Embryonic facial prominence (tissue), 1 donor: ENCODE measurements around the gene PODXL.

Source experiments
- DNase-seq: peaks from one replicate; pipeline ENCODE4 v3.0.0-alpha.2; 2016; ENCODE audit errors: extremely low spot score

Gene PODXL

DNA sequence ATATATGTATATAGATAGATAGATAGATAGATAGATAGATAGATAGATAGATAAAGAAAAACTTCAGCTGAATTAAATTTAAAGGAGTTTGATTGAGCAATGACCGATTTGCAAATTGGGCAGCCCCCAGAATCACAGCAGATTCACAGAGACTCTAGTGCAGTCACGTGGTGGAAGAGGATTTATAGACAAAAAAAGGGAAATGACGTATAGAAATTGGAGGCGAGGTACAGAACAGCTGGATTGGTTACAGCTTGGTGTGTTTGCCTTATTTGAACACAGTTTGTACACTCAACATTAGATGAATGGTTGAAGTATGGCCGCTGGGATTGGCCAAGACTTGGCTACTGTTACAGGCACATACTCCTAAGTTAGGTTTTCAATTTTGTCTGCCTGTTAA lies 8.2 kb upstream of the PODXL start:
- no peak for DNase-seq

DNA sequence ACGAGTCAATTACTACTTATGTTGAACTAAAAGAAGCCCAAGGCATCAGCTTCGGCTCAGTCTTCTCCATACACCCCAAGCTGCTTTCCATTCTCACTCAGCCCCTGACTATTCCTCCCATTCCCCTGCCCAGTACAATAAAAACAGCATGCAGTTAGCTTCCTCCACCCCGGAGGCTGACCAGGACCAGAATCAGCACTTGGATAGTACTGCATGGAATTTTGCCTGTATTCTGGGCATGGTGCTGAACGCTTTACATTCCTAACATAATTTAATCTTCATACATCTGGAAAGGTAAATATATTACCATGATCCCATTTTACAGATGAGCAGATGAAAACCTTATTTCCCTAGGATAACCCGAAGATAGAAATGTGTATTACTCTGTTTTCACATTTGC lies 7.5 kb upstream of the PODXL start:
- DNase-seq, result no peak

DNA sequence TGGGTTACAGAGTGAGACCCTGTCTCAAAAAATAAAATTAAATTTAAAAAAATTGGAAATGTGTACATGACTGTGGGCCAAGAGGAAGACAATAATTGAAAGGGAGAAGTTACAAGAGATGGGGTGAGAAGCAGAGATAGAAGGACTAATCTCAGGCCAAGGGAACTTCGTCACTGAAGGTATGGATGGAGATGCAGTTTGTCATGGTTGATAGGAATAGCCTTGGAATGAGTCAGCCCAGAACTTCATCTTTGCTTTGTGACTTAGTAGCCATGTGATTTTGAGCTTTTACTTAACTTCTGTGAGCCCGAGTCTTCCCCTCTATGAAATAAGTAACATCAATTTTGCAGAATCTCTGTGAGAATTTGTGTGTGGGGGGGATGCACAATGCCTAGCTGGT lies 6.5 kb upstream of the PODXL start:
- DNase-seq, result no peak

DNA sequence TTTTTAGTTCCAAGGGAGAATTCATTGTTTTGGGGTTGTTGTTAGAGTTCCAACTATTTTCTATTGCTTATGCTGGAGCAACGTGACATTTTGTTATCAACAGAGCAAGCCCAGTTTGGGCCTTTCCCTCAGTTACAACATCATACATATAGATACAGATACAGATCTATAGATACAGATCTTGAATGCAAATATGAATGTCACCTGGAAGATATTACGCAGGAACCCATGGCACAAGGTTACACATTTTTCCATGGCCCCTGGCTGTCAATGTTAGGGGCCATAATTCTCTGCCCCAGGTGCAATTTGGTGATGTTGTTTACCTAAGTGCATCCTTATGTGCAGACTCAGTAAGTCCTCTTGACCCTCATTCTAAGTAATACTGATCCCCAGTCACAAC lies 3.6 kb upstream of the PODXL start:
- no peak for DNase-seq

DNA sequence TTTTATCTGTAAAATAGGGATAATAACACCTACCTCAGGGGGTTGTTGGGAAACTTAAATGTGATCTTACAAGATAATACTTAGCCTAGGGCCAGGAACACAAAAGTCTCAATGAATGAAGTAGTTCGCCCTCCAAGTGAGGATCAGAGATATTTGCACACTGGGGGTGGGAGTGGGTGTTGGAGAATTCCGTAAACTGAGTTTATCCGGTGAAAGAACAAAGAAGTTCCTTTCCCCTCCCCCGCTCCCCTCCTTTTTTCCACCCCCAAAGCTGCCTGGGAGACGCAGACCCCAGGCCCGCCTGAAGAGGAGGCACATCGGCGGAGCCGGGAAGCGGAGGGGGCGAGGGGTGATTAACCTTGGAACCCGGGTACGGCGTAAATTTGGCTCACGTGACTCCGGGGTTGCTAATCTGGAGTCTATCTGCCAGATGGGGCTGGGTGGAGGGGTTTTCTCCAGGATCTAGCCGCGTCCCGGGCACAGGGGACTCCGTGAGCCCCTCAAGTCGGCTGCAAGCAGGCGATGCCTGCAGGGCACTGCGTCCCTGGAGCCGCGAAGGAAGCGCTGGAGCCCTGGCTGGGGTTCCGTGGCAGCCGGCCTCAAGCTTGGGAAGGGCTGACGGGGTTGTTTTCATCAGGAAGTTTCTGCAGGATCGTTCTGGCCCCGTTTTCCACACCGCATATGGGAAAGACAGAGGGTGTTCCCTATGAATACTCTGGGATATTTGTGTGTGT lies 1.4 kb upstream of the PODXL start:
- no peak for DNase-seq

DNA sequence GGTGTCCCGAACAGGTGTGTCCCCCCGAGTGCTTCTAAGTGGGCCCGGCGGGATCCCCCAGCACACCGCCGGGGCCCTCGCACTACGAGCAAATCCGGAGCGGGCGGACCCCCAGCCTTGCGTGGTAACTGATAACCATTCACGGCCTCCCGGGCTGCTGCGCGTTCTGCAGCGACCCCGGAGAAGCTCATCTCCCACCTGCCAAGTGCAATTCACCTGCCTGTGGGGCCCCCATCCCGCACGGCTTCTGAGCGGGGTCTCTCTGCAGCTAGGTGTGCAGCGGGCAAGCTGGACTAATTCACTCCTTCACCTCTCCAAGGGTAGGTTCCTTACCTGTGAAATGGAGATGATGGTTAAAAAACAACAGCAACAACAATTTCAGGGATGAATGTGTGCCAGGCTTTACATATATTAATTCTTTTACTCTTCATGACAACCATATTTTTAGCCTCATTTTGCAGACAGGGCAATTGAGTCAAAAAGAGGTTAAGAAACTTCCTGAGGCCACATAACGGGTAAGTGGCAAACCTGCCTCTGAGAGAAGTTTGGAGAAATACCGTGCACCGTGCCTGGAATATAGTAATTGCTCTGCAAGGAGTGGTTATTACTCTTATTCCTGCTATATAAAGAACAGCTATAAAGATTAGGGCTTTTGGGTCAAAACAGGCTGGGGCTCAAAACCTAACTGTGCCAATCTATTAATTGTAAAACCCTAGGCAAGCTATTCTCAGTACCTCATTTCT lies 652 bp upstream of the PODXL start:
- no peak for DNase-seq

DNA sequence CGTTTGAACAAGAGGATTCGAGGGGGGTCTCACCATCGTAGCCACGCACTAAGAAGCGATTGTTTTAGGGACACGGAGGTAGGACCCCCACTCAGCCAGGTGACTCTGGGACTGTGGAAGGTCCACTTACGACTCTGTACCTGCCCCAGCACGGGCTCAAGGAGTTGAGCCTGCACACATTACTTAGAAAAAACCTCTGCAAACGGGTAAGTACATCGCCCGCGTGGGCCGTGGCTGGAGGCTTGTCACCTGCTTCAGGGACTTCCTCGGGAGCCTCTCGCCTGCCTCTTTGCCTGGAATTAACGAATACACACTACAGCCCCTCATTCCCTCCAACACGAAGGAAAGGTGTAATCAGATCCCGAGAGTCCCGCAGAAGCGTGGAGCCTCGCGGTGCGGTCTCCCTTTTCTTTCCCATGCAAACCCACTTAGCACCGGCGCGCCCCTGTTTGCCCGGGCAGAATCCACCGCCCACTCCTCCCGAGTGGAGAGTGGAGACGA lies 826 bp downstream of the PODXL start:
- no peak for DNase-seq

DNA sequence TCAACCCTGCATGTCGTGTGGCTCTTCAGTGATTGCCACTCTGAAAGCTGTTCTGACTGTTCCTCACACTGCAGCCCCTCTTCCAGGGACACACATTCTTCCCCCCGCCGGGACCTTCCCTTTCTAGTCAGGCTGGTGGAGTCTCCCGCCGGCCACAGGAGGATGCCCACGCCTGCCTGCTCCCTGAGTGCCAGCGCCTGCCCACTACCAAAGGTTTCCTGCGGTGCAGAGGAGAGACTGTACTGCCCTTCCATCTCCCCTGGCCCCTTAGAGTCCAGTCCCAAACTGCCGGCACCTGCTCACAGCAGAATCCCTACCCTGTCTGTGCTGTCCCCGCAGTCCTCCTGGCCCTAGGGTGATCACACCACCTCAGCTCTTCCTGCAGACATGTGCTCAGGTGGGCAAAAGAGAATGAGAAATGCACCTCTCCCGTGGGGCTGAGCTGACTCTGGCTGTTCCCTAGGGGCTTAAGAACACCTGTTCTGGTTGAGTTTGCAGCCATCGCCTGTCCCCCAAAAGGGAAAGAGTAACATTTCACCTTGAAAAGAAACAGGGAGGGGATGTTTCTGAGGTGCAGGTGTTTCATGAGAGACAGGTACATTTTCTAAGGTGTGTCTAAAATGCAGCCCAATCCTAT lies 1.4 kb downstream of the PODXL start:
- DNase-seq, result no peak

DNA sequence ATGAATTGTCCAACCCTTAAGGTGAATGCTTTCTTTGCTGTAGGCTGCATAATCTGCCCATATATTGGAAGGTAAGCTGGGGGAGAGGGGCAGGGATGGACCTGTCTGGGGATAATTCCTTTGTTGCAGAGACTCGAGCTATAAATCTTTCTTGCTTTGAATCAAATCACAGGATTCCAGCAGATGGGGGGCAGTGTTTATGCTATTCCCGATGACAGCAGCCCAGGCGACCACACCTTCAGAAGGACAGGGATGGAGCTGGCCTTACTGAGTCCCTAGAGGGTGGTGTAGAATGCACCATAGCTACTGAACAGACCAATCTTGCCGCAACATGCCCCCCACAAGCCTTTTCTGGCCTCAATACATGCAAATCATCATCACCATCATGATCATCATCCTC lies 2.5 kb downstream of the PODXL start:
- DNase-seq, result no peak

DNA sequence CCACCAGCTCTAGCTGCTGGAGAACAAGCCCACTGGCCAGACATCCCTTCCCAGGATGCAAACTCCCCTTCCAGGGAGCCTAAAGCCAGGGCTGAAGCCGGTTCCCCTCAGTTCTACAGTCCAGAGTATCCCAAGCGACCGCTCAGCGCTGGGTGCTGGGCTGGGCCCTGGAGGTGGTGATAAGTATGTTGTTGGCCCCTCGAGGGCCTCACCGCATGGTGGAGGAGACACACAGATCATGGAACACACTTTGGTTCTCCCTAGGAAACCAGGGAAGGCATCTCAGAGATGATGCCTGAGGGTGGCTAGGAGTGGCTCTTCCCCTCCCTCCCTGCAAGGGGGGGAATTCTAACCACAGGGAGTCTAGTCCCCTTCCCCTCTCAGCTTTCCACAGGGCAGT lies 4.4 kb downstream of the PODXL start:
- no peak for DNase-seq

DNA sequence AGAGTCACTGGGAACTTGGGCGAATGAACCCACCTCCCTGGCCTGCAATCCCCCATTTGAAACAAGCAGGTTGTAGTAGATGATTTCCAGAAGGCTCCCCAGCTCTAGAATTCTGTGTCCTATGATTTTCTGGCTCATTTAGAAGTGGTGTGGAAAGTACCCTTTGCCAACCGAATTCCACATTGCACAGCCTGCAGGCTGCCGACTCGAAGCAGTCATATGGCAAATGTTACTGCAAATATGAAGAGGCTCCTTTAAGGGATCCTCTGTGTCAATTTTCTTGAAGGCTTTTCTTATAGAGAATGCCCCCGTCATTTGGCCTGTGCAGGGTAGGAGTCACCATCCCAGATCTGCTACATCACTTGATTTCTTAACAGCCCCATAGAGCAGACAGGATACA lies 5.6 kb downstream of the PODXL start:
- DNase-seq, result no peak

DNA sequence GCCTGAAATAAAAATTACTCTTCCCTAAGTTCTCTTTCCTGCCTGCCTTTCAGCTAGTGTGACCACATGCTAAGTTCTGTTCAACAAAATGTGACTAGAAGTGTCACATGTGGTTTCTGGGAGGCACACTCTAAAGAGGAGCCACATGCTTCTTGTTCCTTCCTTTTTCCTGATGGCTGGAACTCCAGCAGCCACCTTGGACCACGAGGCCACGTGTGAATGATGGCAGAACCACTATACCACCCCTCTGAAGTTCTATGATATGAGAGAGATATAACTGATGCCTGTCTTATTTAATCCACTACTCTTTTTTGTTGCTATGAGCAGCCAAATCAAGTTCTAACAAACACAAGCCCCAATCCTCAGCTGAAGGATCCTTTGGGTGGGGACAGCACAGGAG lies 8.1 kb downstream of the PODXL start:
- no peak for DNase-seq

DNA sequence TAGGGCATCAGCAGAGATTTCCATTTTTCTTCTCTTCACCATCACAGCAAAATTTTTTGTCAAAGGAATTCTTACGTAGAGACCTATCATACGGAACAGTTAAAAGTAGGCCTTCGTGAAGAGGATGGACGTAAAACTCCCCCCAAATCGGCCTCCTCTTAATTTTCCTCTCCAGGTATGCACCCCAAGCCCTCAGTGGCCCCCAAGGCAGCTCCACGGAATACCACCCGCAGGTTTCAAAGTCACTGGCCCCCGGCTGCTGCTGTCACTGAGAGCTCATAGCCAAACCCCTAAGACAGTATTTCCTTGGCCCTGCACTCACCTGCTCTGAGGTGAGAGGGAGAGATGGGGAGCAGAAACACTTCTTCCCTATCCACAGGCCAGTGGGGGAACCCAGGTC lies 8.8 kb downstream of the PODXL start:
- DNase-seq, result no peak

DNA sequence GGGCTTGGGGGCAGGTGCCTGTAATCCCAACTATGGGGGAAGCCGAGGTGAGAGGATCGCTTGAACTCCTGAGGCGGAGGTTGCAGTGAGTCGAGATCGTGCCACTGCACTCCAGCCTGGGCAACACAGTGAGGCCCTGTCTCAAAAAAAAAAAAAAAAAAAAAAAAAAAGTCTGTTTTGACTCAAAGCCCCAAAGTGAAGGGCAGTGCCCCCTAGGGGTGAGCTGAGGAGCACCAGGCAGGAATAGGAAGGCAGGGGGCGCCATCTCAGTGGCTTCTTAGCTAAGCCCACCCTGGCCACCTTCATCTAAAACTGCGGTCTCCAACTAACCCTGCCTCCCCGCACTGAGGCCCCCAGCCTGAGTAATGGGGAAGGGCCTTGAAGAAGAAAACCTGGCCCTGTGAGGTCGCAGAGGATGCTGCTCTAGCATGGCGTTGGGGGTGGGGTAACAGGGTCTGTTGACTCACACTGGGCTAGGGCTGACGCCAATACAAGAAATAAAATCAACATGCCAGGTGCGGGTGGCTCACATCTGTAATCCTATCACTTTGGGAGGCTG lies 9.8 kb downstream of the PODXL start:
- no peak for DNase-seq

DNA sequence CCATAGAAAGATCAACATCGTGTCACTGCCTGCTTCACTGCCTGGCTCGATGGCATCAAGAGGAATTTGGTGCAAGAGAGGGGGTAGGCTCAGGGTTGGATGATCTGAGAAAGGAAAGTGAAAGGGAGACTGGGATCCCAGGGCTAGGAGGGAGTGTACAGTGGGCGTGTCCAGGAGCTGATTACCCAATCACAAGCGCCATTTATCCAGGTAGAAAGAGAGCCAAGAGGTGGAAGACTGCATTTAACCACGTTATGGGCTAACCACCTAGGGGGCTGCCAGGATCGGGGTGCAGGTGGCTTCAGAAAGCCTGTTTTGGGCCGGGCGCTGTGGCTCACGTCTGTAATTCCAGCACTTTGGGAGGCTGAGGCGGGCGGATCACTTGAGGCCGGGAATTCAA lies 10.3 kb downstream of the PODXL start:
- DNase-seq, result no peak

DNA sequence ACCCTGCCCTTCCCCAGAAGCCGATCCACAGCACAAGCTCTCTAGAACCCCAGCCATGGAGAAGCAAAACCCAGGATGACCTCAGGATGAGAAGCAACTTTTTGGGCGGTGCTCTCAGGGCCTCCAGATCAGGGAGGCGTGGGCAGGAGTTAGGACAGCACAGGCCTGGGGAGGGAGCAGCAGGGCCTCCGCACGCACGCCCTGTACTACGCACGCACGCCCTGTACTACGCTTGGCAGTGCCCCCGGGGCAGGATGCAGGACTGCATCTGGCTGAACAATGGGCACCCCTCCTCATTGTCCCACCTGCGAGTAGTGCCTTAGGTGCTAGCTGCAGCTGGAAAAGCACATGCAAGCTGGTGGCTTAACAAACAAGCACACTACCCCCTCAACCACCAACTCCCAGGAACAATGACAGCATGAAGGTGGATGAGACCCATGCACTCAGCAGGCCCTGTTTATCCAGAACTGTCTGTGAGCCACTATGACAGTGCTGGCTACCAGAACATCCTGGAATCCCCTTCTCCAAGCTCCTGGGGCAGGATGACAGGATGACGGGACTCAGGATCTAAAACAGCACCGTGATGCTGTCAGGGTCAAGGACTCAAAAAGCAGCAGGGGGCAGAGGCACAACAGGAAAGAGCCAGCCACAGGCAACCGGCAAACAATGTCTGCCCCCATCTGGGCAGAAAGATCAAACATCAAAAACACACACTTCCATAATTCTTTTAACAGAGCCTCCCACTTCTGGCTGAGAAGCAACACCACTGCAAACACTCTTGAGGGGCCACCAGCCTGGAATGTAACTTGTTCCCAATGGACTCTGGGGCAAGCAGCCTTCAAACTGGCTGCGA lies 11.8 kb downstream of the PODXL start:
- DNase-seq, result no peak

DNA sequence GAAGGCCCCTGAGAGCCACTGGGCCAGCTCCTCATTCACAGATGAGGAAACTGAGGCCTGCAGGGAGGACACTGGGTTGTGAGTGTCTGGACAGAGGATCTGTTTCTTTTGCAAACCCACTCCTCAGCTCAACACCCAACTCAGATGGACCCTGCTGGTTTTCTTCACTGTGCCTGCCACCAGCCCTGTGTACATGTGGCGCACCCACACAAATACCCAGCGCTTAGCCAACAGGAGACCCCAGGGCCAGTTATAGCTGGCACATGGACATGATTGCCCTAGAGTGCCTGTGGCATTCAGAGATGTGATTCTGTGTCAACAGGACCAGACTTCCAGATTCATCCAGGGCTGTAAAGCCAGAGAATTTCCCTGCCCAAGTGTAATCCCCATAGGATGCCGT lies 12.4 kb downstream of the PODXL start:
- no peak for DNase-seq

DNA sequence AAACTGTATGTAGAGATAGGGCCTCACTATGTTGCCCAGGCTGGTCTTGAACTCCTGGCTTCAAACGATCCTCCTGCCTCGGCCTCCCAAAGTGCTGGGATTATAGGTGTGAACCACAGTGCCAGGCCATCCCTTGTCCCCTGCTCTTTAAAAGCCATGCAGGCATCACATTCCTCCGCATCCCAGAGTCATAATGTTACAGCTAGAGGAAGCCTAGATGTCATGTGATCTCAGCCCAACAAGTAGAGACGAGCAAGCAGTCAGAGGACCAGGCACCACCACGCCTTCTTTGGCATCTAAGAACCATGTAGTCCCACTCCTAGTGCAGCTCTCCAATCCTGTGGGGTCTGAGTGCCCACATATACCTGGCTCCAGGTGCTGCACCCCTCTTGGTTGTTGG lies 13.1 kb downstream of the PODXL start:
- DNase-seq, result no peak

DNA sequence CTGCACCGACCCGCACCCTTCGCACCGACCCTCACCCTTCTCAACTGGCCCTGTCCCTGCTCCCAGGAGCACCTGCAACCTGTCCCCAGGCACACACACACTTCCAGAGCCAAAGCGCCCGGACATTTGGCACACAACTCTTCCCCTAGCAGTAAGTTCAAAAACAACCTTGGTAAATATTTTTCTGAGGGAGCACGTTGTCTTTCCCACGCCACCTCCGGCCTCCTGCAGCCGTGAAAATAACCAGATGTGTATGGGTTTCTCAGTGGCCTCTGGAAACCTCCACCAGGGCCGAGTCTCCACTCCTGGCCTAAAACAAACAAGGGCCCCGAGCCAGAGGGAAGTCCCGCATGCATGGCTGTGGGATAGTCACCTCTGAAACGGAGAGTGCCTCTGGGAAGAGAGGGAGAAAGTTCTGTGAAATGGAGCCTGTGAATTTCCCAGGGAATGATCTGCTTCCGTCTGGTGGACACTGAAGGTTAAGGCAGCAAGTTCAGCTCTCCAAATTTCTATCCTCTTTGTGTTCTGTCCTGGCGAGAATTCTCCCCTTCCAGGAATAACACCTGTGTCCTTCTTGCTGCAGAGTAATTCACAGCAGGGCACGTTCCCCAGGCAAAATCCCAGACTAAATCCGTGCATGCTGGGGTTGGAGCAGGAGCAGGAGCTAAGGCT lies 15.8 kb downstream of the PODXL start:
- DNase-seq, result no peak

DNA sequence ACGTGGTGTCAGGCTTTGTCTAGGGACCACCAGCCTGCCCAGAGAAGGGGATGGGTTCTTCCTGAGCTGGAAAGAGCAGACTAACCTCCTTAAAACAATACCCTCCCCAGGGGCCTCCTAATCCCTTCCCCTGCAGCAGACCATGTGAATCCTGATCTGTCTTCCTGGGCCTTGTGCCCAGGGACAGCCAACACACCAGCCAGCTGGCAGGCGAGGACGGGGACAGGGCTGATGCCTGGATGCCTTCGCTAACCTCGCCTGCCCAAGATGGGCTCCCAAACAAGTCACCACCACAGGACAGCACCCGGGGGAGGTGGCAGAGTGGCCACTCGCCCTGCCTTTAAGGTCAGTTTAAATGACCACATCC lies 17.6 kb downstream of the PODXL start:
- no peak for DNase-seq
